A549 (cell line): ENCODE measurements around the gene B3GNT4. TPM values are rescaled to one million over a fixed set of nuclear protein-coding genes. Genes with fewer than 3 reads are reported as not detected.

Experiments used
- ATAC-seq, 2 experiments: fragments of 200-7000 bp in 1 of 2; fragments of >200 bp in 1 of 2; cut with Nextera tagmentation in 1 of 2; cut with Tn5 transposase in 1 of 2; 3 replicates each; pipeline versions ENCODE4 v1.8.0 to v1.9.1; 2018 to 2020; ENCODE audit warnings: mild to moderate bottlenecking in 1 of 2, moderate library complexity in 1 of 2
- CTCF ChIA-PET: fragments of 300-600 bp; sonication (Branson Sonifier 250); formaldehyde crosslinking; extraction: SDS; loops from one replicate; lab custom pipeline; 2021; ENCODE audit warnings: antibody characterized with exemption, inconsistent platforms; lab: Yijun Ruan, JAX
- POLR2A ChIA-PET: fragments of 350-600 bp; formaldehyde crosslinking; extraction: SDS; loops from one replicate; lab custom pipeline; 2021; ENCODE audit warnings: antibody characterized with exemption, inconsistent platforms; lab: Yijun Ruan, JAX
- DNase-seq, 2 experiments: peaks; one replicate each; pipeline versions ENCODE4 v3.0.0 to v3.0.0-alpha.2; 2011 to 2016; ENCODE audit warnings: low read depth in 1 of 2, low spot score in 1 of 2
- FAIRE-seq: peaks from 2 replicates; lab custom pipeline; 2011; peaks lifted over from hg19 to GRCh38; lab: Jason Lieb, UNC
- H3K27ac ChIP-seq, 2 experiments: fragments of >200 bp; sonication (Bioruptor Twin); formaldehyde crosslinking; 3 replicates each; pipeline ENCODE4 v1.5.1; 2016 to 2017
- H3K4me1 ChIP-seq: fragments of >200 bp; sonication (Bioruptor Twin); formaldehyde crosslinking; 3 replicates; pipeline ENCODE4 v1.6.1; 2016
- H3K4me2 ChIP-seq: fragments of >200 bp; sonication (Bioruptor Twin); formaldehyde crosslinking; 3 replicates; pipeline ENCODE4 v1.6.1; 2016
- H3K4me3 ChIP-seq: fragments of >200 bp; sonication (Bioruptor Twin); formaldehyde crosslinking; 3 replicates; pipeline ENCODE4 v1.5.1; 2016
- H3K9me3 ChIP-seq: fragments of >200 bp; sonication (Bioruptor Twin); formaldehyde crosslinking; 3 replicates; pipeline ENCODE4 v1.6.1; 2016
- FOXS1 ChIP-seq: fragments of 250-450 bp; sonication (Bioruptor Pico); IDR thresholded peaks from 2 replicates; pipeline ENCODE4 v1.5.0; 2020; ENCODE audit warnings: mild to moderate bottlenecking, moderate library complexity
- GATA3 ChIP-seq: IDR thresholded peaks from 2 replicates; pipeline ENCODE4 v1.6.1; 2012; ENCODE audit warnings: borderline replicate concordance
- JUN ChIP-seq, 2 experiments: fragments of >200 bp; sonication (Bioruptor Twin); formaldehyde crosslinking; IDR thresholded peaks; 2 replicates in 1 of 2; 3 replicates in 1 of 2; pipeline ENCODE4 v1.6.1; 2016 to 2017
- RAD21 ChIP-seq, 2 experiments: fragments of >200 bp in 1 of 2; sonication (Bioruptor Twin) in 1 of 2; formaldehyde crosslinking in 1 of 2; IDR thresholded peaks in 1 of 2; conservative IDR thresholded peaks in 1 of 2; 2 replicates in 1 of 2; 3 replicates in 1 of 2; pipeline ENCODE4 v1.6.1; 2012 to 2018; ENCODE audit warnings: inconsistent platforms in 1 of 2
- SMC3 ChIP-seq: fragments of >200 bp; sonication (Bioruptor Twin); formaldehyde crosslinking; IDR thresholded peaks from 3 replicates; pipeline ENCODE4 v1.6.1; 2018; ENCODE audit warnings: inconsistent platforms
- TP53 ChIP-seq: fragments of 250-450 bp; sonication (Bioruptor Pico); IDR thresholded peaks from 2 replicates; pipeline ENCODE4 v1.5.0; 2021; ENCODE audit warnings: mild to moderate bottlenecking, moderate library complexity
- ZFP36 ChIP-seq: fragments of 450-650 bp; IDR thresholded peaks from 2 replicates; pipeline ENCODE4 v1.6.1; 2014; ENCODE audit warnings: borderline replicate concordance; ENCODE audit not compliant: partially characterized antibody
- ZSCAN20 ChIP-seq: fragments of 250-450 bp; sonication (Bioruptor Pico); IDR thresholded peaks from 2 replicates; pipeline ENCODE4 v1.8.0; 2022; ENCODE audit warnings: mild to moderate bottlenecking, moderate library complexity
- WGBS: methylation state at CpG from one replicate; pipeline ENCODE4 v1.1.6; 2017; ENCODE audit errors: missing lambda C conversion rate; 5-methylcytosine and 5-hydroxymethylcytosine counted together
- polyA plus RNA-seq, 4 experiments: library from polyadenylated mRNA; depleted of rRNA in 3 of 4; stranded (reverse); fragments of >200 nt; fragmentation: RNase III in 1 of 4; extraction: RNeasy Plus Mini Kit Qiagen cat#74134 plus additional on column Dnase treatment in 1 of 4; gene quantifications; 2 replicates in 3 of 4; 3 replicates in 1 of 4; pipeline ENCODE4 v1.2.3, GENCODE V29; 2011 to 2017
- TF ChIP-seq, protein P1 (sequence below): fragments of >200 bp; sonication (Bioruptor Twin); formaldehyde crosslinking; IDR thresholded peaks from 3 replicates; pipeline ENCODE4 v1.5.1; 2016
- TF ChIP-seq, protein P2 (sequence below): fragments of 250-450 bp; sonication (Bioruptor Pico); IDR thresholded peaks from 2 replicates; pipeline ENCODE4 v1.5.0; 2021; ENCODE audit warnings: mild to moderate bottlenecking, moderate library complexity, borderline replicate concordance
- TF ChIP-seq, protein P3 (sequence below): fragments of >200 bp; sonication (Bioruptor Twin); formaldehyde crosslinking; IDR thresholded peaks from 3 replicates; pipeline ENCODE4 v1.6.1; 2016

Gene B3GNT4
- polyA plus RNA-seq, 2 of the 4 experiments (the other 2 are of a cell fraction): 0.74 to 1.2 TPM

DNA sequence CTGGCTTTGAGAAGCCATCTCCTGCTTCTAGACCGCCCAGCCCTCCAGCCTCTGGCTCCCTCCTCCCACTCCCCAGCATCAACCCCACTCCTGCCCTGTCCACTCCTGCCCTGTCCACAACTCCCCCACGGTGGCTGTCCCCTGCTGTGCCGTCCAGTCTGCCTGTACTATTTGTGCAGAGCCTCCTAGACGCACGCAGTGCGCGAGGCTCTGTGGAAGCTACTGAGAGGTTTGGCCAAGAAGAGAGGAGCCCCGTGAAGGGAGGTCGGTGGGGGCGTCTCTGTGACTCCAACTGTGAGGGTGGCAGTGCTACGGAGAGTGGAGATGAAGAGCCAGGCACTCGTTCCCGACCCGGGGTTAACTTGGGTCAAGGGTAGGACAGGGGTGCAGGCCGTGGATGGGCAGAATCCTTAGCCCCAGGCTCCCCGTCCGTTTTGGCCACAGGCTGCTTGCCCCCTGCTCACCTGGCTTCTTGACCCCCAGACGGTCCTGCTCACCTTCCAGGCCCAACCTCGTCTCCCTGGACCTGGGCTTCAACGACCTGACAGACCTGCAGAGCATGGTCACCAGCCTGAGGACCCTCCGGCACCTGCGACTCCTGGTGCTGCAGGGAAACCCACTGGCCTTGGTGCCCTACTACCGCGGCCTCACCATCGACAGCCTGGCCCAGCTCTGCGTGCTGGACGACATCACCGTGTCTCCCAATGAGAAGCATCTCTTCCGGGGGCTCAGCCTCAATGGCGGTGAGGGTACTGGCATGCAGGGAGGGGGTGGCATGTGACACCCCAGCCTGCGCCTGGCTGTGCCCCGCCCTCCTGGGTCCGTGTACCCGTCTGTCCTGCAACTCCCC is 13.7 kb upstream of the B3GNT4 start:
- ChIA-PET POLR2A (no interaction called here), CTCF (interaction anchor here (0.6 to 10.5 kb wide), 31 partner anchors 9 to 273 kb away, joined by 3 to 117 read pairs (median 6); partner anchors contain the start of gene IL31)
- ATAC-seq: 0 out of 6 replicates have a peak, but pooled peaks of 1 of the 2 experiments have one; percentile 3

DNA sequence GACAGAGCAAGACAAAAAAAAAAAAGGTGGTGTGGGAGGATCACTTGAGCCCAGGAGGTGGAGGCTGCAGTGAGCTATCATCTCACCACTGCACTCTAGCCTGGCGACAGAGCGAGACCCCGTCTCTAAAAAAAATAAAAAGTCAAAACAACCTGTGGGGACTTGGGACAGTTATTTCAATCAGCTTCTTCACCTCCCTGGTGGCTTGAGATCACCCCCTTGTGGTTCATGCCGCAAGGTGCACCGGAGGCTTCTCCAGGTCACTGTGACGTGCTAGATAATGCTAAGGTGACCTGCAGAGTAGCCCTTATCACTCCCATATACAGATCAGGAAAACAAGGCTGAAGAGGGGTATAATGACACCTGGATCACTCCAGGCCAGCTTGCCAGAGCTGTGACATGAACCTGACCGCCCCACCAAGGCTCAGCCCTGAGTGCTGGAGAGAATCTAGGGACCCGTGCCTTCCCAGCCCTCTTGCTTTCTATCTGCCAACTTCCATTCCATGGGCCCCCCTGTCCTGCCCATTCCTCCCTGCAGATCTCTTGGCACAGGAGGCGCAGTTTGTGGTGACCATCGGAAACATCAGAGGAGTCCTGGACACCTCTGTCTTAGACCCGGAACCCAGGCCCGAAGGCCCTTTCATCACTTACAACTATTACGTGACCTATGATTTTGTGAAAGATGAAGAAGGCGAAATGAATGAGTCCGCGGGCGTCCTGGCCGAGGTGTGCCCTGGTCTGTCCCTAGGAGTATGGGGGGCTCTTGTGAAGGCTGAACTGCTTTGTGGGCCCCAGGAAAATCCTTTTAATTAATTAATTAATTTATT is 12.5 kb upstream of the B3GNT4 start:
- H3K4me1 ChIP-seq: no peaks in the 10 kb centered on the region
- FAIRE-seq (peak; percentile 46), ATAC-seq (peak; percentile 95), DNase-seq (peak; percentile 79 to 93)
- 0 out of 3 replicates have a peak, but pooled peaks cover 9% of the 10 kb centered on the region for H3K9me3 ChIP-seq
- WGBS: 51% methylated on average over 18 of the region's 18 CpGs
- H3K4me3 ChIP-seq: no peak overlapping the region
- TF ChIP-seq RAD21 (conservative IDR thresholded peaks at IDR 0.05 in 1 of 2, IDR thresholded peaks at IDR 0.05 in 1 of 2): peak; percentile 80 to 92
- TF ChIP-seq, protein P1, sequence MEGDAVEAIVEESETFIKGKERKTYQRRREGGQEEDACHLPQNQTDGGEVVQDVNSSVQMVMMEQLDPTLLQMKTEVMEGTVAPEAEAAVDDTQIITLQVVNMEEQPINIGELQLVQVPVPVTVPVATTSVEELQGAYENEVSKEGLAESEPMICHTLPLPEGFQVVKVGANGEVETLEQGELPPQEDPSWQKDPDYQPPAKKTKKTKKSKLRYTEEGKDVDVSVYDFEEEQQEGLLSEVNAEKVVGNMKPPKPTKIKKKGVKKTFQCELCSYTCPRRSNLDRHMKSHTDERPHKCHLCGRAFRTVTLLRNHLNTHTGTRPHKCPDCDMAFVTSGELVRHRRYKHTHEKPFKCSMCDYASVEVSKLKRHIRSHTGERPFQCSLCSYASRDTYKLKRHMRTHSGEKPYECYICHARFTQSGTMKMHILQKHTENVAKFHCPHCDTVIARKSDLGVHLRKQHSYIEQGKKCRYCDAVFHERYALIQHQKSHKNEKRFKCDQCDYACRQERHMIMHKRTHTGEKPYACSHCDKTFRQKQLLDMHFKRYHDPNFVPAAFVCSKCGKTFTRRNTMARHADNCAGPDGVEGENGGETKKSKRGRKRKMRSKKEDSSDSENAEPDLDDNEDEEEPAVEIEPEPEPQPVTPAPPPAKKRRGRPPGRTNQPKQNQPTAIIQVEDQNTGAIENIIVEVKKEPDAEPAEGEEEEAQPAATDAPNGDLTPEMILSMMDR: peak; percentile 71
- TF ChIP-seq JUN (IDR thresholded peaks at IDR 0.05): no peak
- TF ChIP-seq, protein P2, sequence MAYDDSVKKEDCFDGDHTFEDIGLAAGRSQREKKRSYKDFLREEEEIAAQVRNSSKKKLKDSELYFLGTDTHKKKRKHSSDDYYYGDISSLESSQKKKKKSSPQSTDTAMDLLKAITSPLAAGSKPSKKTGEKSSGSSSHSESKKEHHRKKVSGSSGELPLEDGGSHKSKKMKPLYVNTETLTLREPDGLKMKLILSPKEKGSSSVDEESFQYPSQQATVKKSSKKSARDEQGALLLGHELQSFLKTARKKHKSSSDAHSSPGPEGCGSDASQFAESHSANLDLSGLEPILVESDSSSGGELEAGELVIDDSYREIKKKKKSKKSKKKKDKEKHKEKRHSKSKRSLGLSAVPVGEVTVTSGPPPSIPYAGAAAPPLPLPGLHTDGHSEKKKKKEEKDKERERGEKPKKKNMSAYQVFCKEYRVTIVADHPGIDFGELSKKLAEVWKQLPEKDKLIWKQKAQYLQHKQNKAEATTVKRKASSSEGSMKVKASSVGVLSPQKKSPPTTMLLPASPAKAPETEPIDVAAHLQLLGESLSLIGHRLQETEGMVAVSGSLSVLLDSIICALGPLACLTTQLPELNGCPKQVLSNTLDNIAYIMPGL (CRISPR knock-in tag): no peak
- TF ChIP-seq SMC3: peak; percentile 75
- no peak overlapping the region for H3K4me2 ChIP-seq
- CTCF ChIA-PET: interaction anchor here (0.6 to 10.5 kb wide), 46 partner anchors 8 to 1968 kb away, joined by 3 to 117 read pairs (median 4); partner anchors contain the start of gene IL31
- no peak overlapping the region for H3K27ac ChIP-seq
- POLR2A ChIA-PET: interaction anchor here (0.7 kb wide), 1 partner anchor 113 kb away, joined by 3 read pairs; no protein-coding TSS in a partner anchor

More for the DNA sequence above, 13.7 kb upstream of the B3GNT4 start:
- no peak for FAIRE-seq
- TF ChIP-seq, protein P2 (CRISPR knock-in tag): no peak
- TF ChIP-seq GATA3 (no peak), FOXS1 (CRISPR knock-in tag) (no peak), TP53 (CRISPR knock-in tag) (no peak), ZFP36 (no peak), ZSCAN20 (CRISPR knock-in tag) (no peak)
- TF ChIP-seq, protein P3, sequence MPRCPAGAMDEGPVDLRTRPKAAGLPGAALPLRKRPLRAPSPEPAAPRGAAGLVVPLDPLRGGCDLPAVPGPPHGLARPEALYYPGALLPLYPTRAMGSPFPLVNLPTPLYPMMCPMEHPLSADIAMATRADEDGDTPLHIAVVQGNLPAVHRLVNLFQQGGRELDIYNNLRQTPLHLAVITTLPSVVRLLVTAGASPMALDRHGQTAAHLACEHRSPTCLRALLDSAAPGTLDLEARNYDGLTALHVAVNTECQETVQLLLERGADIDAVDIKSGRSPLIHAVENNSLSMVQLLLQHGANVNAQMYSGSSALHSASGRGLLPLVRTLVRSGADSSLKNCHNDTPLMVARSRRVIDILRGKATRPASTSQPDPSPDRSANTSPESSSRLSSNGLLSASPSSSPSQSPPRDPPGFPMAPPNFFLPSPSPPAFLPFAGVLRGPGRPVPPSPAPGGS: no peak
- TF ChIP-seq, all 56 proteins: peak for 0
- H3K9me3 ChIP-seq: 0 out of 3 replicates have a peak, but pooled peaks cover 4% of the 10 kb centered on the region
- 72% methylated on average over 34 of the region's 34 CpGs for WGBS
- no peak overlapping the region for H3K27ac ChIP-seq
- no peak overlapping the region for H3K4me3 ChIP-seq
- H3K4me1 ChIP-seq: no peaks in the 10 kb centered on the region
- no peak overlapping the region for H3K4me2 ChIP-seq
- no peak for DNase-seq
